ENCODE data around the gene HLA-DRA.

DNA sequence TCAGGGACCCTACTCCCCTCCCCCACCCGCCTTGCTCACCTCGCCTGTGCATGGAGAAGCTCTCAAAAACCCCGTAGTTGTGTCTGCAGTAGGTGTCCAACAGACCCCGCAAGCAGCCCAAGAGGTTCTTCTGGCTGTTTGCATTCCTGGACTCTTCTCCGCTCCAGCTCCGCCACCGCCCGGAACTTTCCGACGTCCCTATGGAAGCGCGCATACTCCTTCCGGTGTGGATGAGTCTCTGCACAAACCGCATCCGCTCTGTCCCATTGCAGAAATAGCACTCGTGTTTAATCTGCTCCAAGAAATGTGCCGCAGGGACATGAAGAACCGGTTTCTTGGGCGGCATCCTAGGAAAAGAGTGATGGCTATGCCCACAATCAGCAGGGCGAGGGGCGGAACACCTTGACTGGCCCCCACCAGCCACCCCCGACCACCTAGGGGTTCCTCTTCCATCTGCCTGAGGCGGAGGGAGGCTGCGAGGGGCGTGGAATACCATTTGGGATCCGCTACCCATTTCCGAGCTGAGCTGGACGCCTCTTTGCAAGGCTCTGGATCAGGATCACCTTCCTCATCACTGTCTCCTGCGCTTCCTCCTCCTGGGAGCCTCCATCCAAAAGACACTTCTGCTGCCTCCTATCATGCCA is 20.2 kb downstream of the HLA-DRA start:
- TF ChIP-seq NFRKB (IDR thresholded peaks at IDR 0.05) = no peak
- TF ChIP-seq FOXM1 (IDR thresholded peaks at IDR 0.05; ENCODE audit: borderline replicate concordance) = no peak
- TF ChIP-seq L3MBTL2 (conservative IDR thresholded peaks at IDR 0.05) = no peak
- TF ChIP-seq ELF4 (IDR thresholded peaks at IDR 0.05) = no peak
- TF ChIP-seq FOXA1 (IDR thresholded peaks at IDR 0.05) = no peak
- no peak for TF ChIP-seq ZNF384 (IDR thresholded peaks at IDR 0.05)
- TF ChIP-seq, protein P1, sequence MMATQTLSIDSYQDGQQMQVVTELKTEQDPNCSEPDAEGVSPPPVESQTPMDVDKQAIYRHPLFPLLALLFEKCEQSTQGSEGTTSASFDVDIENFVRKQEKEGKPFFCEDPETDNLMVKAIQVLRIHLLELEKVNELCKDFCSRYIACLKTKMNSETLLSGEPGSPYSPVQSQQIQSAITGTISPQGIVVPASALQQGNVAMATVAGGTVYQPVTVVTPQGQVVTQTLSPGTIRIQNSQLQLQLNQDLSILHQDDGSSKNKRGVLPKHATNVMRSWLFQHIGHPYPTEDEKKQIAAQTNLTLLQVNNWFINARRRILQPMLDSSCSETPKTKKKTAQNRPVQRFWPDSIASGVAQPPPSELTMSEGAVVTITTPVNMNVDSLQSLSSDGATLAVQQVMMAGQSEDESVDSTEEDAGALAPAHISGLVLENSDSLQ (IDR thresholded peaks at IDR 0.05) = no peak
- TF ChIP-seq SUZ12 (IDR thresholded peaks at IDR 0.05) = no peak
- TF ChIP-seq CTBP1 (IDR thresholded peaks at IDR 0.05; ENCODE audit: borderline replicate concordance) = no peak
- TF ChIP-seq TARDBP (IDR thresholded peaks at IDR 0.05) = no peak

Data from HEK293T (cell line).